IMR-90 (cell line): Measurements from ENCODE around the gene MAGI1. TPM values are rescaled to one million over a fixed set of nuclear protein-coding genes. Genes with fewer than 3 reads are reported as not detected.
"Not testable (repeated sequence)": the region's sequence is repeated elsewhere in the genome, so short reads cannot be mapped to it uniquely, and the experiment has no call there.

Experiments used
- ATAC-seq: fragments of 200-7000 bp; cut with Tn5 transposase; 2 replicates; pipeline ENCODE4 v1.9.1; 2020; ENCODE audit warnings: low read depth, mild to moderate bottlenecking, moderate library complexity
- BruUV-seq: library from RNA; stranded (reverse); fragments of 400-500 nt; replicated peaks from 2 replicates; lab custom pipeline; 2021; lab: Mats Ljungman, UMichigan
- CTCF ChIA-PET: fragments of 300-600 bp; formaldehyde crosslinking; extraction: SDS; loops from one replicate; lab custom pipeline; 2021; ENCODE audit warnings: antibody characterized with exemption; lab: Yijun Ruan, JAX
- POLR2A ChIA-PET: fragments of 300-600 bp; sonication (Branson Sonifier 250); formaldehyde crosslinking; loops from one replicate; lab custom pipeline; 2022; ENCODE audit warnings: antibody characterized with exemption; ENCODE audit not compliant: unreplicated experiment; lab: Charles Lee
- DNase-seq: peaks from one replicate; pipeline ENCODE4 v3.0.0; 2013
- H2AFZ ChIP-seq: replicated peaks from 2 replicates; pipeline ENCODE3; 2013; ENCODE audit warnings: low read length, mild to moderate bottlenecking; ENCODE audit not compliant: poor library complexity
- H2AK5ac ChIP-seq: 2 replicates; pipeline ENCODE4 v1.6.1; 2013; ENCODE audit warnings: low read depth, low read length, inconsistent platforms
- H2AK9ac ChIP-seq: replicated peaks from 2 replicates; pipeline ENCODE3; 2013; ENCODE audit warnings: mild to moderate bottlenecking, low read depth, low read length, moderate library complexity; ENCODE audit not compliant: poor library complexity
- H2BK120ac ChIP-seq: 2 replicates; pipeline ENCODE4 v1.6.1; 2013; ENCODE audit warnings: low read depth, low read length, inconsistent platforms
- H2BK15ac ChIP-seq: 3 replicates; pipeline ENCODE4 v1.6.1; 2013; ENCODE audit warnings: low read depth, low read length, inconsistent platforms
- H2BK20ac ChIP-seq: 2 replicates; pipeline ENCODE4 v1.6.1; 2013; ENCODE audit warnings: low read depth, mild to moderate bottlenecking, inconsistent platforms, low read length, moderate library complexity
- H2BK5ac ChIP-seq: 2 replicates; pipeline ENCODE4 v1.6.1; 2013; ENCODE audit warnings: mild to moderate bottlenecking, low read depth, low read length, inconsistent platforms; ENCODE audit not compliant: poor library complexity, severe bottlenecking
- H3K14ac ChIP-seq: replicated peaks from 2 replicates; pipeline ENCODE4 v1.6.1; 2013; ENCODE audit warnings: low read depth, low read length, inconsistent platforms
- H3K18ac ChIP-seq: 2 replicates; pipeline ENCODE4 v1.6.1; 2013; ENCODE audit warnings: low read depth, low read length, control low read depth
- H3K23ac ChIP-seq: 2 replicates; pipeline ENCODE4 v1.6.1; 2013; ENCODE audit warnings: low read depth, low read length, inconsistent platforms
- H3K27ac ChIP-seq: 2 replicates; pipeline ENCODE4 v1.5.1; 2013; ENCODE audit warnings: mild to moderate bottlenecking, control low read depth, low read length; ENCODE audit not compliant: insufficient read depth
- H3K27me3 ChIP-seq: 2 replicates; pipeline ENCODE4 v1.6.1; 2013; ENCODE audit warnings: low read length; ENCODE audit not compliant: control insufficient read depth, insufficient read depth
- H3K36me3 ChIP-seq: 2 replicates; pipeline ENCODE4 v1.6.1; 2013; ENCODE audit warnings: low read length, mixed read lengths; ENCODE audit not compliant: control insufficient read depth, insufficient read depth
- H3K4ac ChIP-seq: 2 replicates; pipeline ENCODE4 v1.6.1; 2013; ENCODE audit warnings: low read depth, low read length, inconsistent platforms
- H3K4me1 ChIP-seq: 2 replicates; pipeline ENCODE4 v1.6.1; 2013; ENCODE audit warnings: low read length, mixed read lengths; ENCODE audit not compliant: control insufficient read depth, insufficient read depth
- H3K4me2 ChIP-seq: 2 replicates; pipeline ENCODE4 v1.6.1; 2013; ENCODE audit warnings: low read depth, mild to moderate bottlenecking, control low read depth, low read length, moderate library complexity
- H3K4me3 ChIP-seq: 2 replicates; pipeline ENCODE4 v1.5.1; 2013; ENCODE audit warnings: low read depth, mild to moderate bottlenecking, control low read depth, low read length, moderate library complexity; ENCODE audit not compliant: insufficient read depth
- H3K56ac ChIP-seq: 2 replicates; pipeline ENCODE4 v1.6.1; 2013; ENCODE audit warnings: low read length, inconsistent platforms; ENCODE audit not compliant: insufficient read depth; ENCODE audit errors: extremely low read depth
- H3K79me1 ChIP-seq, 2 experiments: 2 replicates each; pipeline ENCODE4 v1.6.1; 2013; ENCODE audit warnings: low read length in 2 of 2, inconsistent platforms in 1 of 2, low read depth in 1 of 2
- H3K9ac ChIP-seq: 2 replicates; pipeline ENCODE4 v1.6.1; 2013; ENCODE audit warnings: low read depth, low read length, control low read depth
- H3K9me1 ChIP-seq: 2 replicates; pipeline ENCODE4 v1.6.1; 2013; ENCODE audit warnings: low read length, inconsistent platforms; ENCODE audit not compliant: insufficient read depth
- H3K9me3 ChIP-seq: 2 replicates; pipeline ENCODE4 v1.6.1; 2013; ENCODE audit warnings: low read length; ENCODE audit not compliant: control insufficient read depth, insufficient read depth
- H4K20me1 ChIP-seq: 2 replicates; pipeline ENCODE4 v1.6.1; 2013; ENCODE audit warnings: low read length, inconsistent platforms; ENCODE audit not compliant: insufficient read depth
- H4K5ac ChIP-seq: 2 replicates; pipeline ENCODE4 v1.6.1; 2013; ENCODE audit warnings: mild to moderate bottlenecking, low read depth, low read length, control low read depth
- H4K8ac ChIP-seq, 2 experiments: 2 replicates each; pipeline ENCODE4 v1.6.1; 2013; ENCODE audit warnings: low read depth in 2 of 2, low read length in 2 of 2, control low read depth in 1 of 2, inconsistent platforms in 1 of 2
- H4K91ac ChIP-seq: 2 replicates; pipeline ENCODE4 v1.6.1; 2013; ENCODE audit warnings: low read depth, low read length, inconsistent platforms; ENCODE audit not compliant: insufficient read depth
- WGBS, 2 experiments: methylation state at CpG; one replicate each; pipeline versions ENCODE4 v1.1.5 to v1.1.7; 2013; ENCODE audit warnings: missing lambda C conversion rate in 2 of 2; ENCODE audit not compliant: insufficient read length in 1 of 2; ENCODE audit errors: extremely low coverage in 2 of 2; 5-methylcytosine and 5-hydroxymethylcytosine counted together
- dilution Hi-C: fragments of 300-500 bp; cut with HindIII; formaldehyde crosslinking; loops from one replicate; pipeline ENCODE4 v1.14.3; 2018; ENCODE audit warnings: low sequenced_read_pairs; ENCODE audit not compliant: unreplicated experiment
- in situ Hi-C: fragments of 300-500 bp; cut with MboI; formaldehyde crosslinking; loops from 3 replicates; pipeline ENCODE4 v1.14.3; 2019; ENCODE audit warnings: low sequenced_read_pairs, inconsistent platforms, mixed read lengths
- intact Hi-C: fragments of 100-400 bp; cut with micrococcal nuclease; formaldehyde crosslinking; loops from 2 replicates; pipeline ENCODE4 v1.10.0; 2022
- polyA plus RNA-seq, 3 experiments: library from polyadenylated mRNA; depleted of rRNA; stranded (reverse); fragments of >200 nt; gene quantifications; 2 replicates each; pipeline ENCODE4 v1.2.3, GENCODE V29; 2012; ENCODE audit warnings: low replicate concordance in 1 of 3
- total RNA-seq: library from RNA; depleted of rRNA; stranded (reverse); fragments of >200 nt; gene quantifications from 2 replicates; pipeline ENCODE4 v1.2.3, GENCODE V29; 2012

The MAGI1 gene
- total and polyA plus RNA-seq, 2 of the 4 experiments (the other 2 are of a cell fraction): 14.5 to 24.2 TPM

DNA sequence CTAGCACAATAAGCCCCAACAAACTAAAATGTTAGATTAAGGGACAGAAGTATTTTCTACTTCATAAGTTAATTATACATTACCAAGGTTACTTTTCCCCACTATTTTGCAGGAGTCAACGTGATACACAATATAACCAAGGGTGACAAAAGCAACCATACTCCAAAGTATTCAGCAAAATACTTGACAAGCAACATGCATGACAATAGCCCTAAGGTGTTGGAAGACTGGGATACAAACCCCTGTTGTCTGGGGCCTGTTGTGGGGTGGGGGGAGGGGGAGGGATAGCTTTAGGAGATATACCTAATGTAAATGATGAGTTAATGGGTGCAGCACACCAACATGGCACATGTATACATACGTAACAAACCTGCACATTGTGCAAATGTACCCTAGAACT lies 147.2 kb downstream of the MAGI1 start:
- H3K27me3 ChIP-seq, H4K91ac ChIP-seq, H3K9ac ChIP-seq, H2BK15ac ChIP-seq, POLR2A ChIA-PET, H3K4me2 ChIP-seq, H2BK120ac ChIP-seq, CTCF ChIA-PET, H3K9me3 ChIP-seq, dilution Hi-C loops, H2AK5ac ChIP-seq, H3K9me1 ChIP-seq, H3K18ac ChIP-seq, H3K23ac ChIP-seq, H3K27ac ChIP-seq, H3K4me1 ChIP-seq, intact Hi-C loops, H2AK9ac ChIP-seq, H3K14ac ChIP-seq, H3K36me3 ChIP-seq, H4K8ac ChIP-seq, H3K4me3 ChIP-seq, H3K56ac ChIP-seq, H3K4ac ChIP-seq, H2BK20ac ChIP-seq, H2BK5ac ChIP-seq, H2AFZ ChIP-seq, BruUV-seq, in situ Hi-C loops, DNase-seq, H4K5ac ChIP-seq, ATAC-seq: not testable (repeated sequence)
- Histone ChIP-seq H4K20me1 (peaks cover 13% of the 10 kb centered on the region; the same call in 1 of the 2 replicates), H3K79me1 (peaks cover 17 to 58% of the 10 kb centered on the region in 2 experiments)
- no CpG with 5 or more reads among the region's 2 CpGs for WGBS, 2 experiments
